HK-2 (cell line): ENCODE results near the gene CCL1.

Experiments used
- DNase-seq: peaks from one replicate; pipeline ENCODE4 v3.0.0-alpha.2; 2018; ENCODE audit not compliant: unreplicated experiment

CCL1 gene

DNA sequence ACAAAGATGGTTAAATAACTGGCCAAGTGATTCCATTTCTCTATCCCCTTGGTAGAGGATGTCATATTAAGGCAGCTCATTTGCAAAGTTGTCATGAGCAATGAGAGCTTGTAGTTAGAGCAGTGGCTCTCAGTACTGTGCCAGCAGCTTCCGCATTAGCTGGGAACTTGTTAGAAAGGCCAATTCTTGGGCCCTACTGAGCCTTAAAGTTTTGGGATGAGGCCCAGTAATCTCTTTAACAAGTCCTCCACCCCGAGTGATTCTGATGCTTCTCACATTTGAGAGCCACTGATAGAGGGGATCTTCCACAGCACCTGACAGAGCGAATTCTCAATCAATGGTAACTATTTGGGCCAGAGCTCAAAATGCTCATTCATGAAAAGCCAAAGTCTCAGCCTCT is 20.2 kb upstream of the CCL1 start:
- DNase-seq: no peak

GRCh38 chr17:34382621-34383124 is 19.6 kb upstream of the CCL1 start:
- DNase-seq: no peak

DNA sequence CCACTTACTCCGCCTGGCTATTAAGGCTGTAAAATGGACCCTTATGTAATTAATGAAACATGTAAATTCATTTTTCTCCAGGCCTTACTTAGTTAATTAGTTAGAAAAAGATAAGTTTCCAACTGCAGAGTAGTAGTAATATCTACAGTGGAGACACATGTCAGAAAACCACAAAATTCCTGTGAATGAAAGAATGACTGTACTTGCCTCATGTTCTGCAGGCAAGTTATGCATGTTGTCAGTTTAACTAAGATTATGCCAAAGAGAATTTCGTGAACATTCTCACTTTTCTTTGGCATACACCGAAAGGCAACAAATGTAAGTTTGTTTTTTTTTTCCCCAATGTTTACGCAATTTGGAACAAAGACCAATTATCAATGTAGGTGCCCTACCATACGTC is 16.8 kb upstream of the CCL1 start:
- no peak for DNase-seq

DNA sequence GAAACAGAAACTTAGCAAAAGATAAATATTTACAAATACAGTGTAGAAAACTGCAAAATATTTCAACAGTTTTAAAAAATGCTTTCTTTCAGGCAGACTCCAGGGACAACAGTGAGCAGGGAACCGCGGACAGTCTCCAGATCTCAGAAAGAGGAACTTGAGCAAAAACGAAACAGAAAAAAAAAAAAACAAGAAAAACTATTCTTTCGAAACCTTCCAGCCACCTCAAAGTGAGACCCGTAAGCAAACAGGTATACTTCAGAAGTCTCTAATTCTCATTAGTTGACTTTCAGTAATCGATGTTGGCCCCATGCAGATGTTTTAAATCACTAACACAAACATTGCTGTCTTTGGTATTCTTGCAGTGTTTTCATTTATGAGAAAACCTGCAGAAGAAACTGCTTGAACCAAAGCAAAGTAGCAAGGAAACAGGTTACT is 15.7 kb upstream of the CCL1 start:
- DNase-seq: no peak

DNA sequence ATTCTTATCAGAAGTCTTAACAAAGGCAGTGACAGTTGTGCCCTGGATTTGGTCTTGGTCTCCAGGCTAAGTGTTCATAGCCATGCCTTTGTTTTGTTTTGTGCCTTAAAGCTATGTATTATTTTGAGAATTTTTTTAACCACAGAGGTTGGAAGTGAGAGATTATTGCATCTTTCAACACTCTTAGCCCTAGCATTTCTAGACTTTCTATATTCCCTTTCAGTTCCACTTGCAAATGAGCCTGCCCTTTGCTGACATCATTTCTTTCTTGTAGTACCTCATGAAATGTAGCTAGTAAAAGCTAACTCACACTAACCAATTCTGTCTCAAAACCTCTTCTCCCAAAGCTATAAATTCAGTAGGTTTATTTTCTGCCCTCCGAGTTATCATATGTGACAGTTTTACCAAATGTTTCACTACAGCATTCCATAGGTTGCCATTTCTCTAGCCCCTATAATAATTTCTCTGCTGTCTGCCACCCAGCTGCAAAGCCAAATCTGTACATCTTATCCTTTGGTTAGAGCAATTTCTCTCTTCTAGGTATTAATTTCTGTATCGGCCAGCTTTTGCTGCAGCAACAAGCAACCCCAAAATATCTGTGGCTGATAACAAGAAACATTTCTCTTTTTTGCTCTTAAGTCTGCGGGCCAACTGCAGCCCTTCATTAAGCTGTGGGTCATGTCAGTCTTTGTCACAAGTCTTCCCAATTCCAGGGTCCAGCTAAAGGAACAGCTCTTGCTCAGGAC is 14.2 kb upstream of the CCL1 start:
- DNase-seq: no peak

- no peak for DNase-seq
Measured at GRCh38 chr17:34375426-34375997, 12.5 kb upstream of the CCL1 start.

DNA sequence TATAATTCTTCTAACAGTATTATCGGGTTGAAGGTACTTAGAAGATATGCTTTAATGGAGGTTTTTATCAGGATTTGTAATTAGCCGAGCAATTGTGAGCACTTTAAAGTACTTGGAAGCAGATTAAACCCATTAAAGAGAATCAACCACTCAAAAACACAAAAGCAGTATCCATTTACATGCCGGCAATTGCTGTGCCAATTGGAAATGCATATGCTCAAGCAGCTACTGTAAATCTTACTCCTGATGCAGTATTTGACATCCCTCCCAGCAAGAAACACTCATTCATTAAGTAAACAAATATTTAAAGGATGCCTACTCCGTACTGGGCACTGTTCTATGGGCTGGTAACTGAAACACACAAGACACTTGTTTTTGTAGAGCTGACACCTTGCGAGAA is 11.4 kb upstream of the CCL1 start:
- no peak for DNase-seq

DNA sequence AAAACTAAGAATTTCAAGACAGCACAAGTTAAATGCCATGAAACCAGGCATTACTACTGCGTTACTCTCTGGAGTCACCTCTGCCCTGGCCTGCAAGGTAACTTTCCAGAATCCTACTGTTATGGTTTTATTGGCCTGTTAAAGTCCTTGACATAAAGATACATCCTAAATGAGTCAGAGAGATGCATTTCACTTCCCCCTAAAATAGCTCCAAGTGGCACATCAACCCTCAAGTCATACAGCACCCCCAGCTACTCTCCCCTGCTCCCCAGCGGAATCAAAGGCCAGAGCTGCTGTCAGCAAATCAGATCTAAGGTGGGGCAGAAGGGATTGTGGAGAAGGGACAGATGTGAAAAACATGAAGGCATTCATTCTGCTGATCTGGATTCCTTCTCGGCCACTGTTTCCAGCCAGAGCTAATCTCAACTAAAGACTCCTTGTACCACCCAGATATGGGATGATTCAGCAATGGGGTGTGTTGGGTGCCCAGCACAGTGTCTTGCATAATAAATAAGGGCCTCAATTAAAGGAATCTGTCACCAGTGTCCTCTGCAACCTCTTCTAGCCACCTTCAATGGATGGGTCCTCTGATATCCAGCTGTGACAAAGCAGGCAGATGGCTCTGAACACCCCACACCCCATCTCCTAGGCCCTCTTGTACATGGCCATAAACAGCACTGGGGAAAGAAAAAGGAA is 8.5 kb upstream of the CCL1 start:
- DNase-seq: no peak

DNA sequence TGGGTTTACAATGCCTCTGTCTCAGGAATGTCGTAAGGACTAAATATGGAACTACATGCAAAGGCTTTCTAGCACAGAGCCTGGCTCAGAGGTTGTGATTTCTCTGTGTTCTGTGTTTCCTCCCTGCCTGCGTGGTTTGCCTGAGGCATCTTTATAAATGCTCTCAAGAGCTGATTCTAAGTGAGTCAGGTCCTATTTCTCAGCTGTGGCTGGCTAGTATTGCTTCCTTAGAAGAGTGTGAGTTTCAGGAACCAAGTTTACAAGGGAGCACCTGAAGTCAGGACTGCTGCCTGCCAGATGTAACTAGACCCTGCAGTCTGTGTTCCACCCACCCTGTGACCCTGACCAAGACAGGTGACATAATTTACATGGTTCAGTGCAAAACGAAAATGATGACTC is 8.0 kb upstream of the CCL1 start:
- no peak for DNase-seq

DNA sequence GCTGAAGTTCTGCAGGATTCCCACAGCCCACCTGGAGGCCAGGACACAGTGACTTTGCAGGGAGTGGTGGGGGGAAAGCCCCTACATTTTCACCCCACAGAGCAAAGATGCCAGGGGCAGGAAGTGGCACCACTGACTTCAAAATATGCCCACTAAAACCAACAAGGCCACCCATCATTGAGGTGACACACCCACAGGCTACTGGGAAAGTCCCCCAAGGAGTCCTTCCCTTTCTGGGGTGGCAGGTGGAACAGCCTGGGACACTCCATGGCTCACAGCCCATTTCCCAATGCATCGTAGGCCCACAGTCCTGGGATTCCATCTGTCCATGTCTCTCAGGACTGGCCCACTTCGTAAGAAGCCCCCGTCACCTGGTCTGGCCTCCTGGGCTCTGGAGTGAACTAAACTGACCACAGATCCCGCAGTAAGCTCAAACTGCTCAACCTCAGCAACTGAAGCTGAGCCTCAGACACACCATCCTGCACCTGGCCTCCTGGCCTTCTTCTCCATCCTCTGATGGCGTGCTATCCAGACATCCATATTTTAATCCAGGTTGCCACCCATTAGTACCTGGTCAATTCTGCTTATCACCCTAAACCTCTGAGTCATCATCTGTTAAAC is 7.5 kb upstream of the CCL1 start:
- DNase-seq: no peak

- no peak for DNase-seq
Measured at GRCh38 chr17:34369571-34369970, 6.5 kb upstream of the CCL1 start.

DNA sequence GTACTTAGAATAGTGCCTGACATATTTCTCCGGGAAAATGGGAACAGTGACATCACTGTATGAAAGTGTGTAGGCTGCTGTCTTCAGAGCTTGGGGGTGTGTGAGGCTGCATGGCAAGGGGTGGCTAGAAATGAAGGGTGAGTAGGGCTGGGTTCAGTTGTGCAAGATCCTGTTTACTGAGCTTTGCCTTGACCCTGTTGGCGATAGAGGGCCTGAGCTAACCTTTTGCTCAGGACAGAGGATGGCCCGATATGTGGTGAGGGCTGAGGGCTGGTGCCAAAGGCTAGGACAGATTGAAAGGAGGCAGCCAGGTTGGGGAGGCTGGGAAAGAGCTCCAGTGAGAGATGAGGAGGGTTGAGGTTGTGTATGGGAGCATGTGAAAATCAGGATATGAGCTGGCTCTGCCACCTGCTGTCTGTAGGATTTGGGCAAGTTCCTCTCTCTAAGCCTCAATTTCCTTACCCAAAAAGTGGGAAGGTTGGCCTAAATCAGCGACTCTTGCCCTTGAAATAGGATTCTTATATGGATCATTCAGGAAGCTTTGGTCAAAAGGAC is 6.0 kb upstream of the CCL1 start:
- DNase-seq: no peak

DNA sequence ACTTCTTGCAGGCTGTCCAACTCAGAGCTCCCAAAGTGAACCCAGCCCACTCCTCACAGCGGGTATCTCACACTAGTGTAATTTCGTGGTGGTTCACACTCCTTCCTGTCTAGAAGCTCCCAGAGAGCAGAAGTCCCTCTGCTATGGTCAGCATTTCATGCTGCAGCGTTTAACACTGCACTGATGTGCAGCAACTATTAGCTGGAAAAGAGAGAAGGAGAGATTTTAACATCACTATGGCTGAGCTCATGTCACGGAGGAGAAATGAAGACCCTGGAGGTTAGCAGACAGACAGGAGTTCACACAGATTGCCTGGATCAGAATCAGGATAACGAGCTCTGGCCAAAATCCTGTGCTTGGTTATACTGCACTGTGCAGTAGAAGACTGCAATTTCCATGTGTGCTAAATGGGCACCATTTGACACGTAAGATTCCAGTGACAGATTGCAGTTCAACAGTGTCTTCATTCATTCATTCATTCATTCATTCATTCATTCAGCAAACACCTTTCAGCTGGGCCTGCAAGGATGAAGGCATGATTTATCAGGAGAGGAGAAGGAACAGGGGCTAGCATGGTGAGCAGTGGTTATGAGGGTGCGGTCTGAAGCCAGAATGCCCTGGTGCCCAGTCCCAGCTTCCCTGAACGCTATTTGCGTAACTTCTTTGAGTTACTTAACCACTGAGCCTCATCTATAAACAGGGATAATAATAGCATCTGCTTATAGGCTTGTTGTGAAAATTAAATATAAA is 5.3 kb upstream of the CCL1 start:
- no peak for DNase-seq

DNA sequence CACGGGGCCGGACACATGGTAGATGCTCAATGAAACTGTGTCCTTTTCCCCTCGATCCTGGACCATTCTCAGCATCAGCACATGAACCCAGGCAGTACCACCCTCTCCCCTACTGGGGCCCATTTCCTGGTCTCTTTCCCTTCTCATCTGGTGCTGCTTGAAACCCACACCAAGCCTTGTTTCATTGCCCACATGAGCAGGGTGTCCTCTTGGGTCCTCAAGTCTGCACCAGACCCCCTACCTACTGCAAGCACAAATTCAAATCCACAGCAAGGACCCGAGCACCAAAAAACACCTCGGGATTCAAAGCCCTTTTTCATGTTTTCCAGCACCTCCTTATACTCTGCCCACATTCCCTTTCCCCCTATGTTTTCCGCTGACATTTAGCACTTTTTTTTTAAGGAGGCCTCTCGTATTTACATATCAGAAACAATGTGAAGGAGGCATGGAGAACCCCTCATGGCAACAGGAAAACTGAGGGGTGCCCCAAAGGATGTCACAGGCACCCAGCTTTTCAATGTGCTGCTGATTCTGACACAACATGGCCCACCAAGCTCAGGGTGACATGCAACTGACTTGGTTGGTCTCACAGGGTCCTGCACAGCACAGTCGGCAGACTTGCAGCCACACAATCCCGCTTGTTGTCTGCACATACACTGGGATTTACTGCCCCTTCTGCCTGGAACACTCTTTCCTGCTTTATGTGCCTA is 4.6 kb upstream of the CCL1 start:
- no peak for DNase-seq

DNA sequence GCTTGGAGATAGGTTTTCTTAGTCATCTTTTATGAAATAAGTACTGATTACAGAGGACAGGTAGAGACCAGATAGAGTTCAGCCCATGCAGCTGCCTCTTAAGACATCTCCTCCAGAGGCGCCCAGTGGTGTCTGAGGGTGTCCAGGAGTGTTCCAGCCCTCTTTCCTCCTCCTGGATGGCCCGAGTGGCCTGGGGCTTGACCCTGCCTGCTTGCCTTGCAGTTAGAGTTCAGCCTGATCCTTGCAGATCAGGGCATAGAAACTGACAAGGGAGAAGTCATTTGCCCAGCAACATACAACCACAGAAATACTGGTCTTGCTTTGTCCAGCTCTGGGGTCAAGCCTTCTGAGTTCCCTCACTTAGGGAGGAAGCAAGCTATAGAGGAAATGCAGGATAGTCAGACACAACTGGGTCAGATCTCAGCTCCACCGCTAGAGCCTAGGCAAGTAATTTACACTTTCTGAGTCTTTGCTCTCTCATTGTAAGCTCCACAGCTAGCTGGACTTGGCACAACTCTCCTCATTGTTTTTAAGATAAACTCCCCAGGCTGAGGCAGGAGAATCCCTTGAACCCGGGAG is 3.6 kb upstream of the CCL1 start:
- DNase-seq: no peak

DNA sequence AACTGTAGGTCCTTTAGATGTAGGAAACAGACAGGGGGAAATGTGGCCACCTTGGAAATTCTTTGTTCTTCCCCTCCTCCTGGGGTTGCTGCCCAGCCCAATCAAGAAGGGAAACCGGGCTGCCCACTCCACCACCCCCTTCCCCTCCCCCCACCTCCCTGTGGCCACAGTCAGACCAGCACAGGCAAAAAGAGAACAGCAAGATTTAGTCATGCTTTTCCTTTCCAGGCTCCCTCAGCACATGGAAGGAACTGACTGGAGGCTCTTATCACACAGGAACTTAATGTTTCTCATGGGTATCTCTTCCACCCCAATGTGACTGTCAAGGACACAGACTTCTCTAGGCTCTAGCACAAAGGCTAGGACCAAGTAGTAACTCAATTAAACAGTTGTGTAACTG is 3.0 kb upstream of the CCL1 start:
- no peak for DNase-seq

DNA sequence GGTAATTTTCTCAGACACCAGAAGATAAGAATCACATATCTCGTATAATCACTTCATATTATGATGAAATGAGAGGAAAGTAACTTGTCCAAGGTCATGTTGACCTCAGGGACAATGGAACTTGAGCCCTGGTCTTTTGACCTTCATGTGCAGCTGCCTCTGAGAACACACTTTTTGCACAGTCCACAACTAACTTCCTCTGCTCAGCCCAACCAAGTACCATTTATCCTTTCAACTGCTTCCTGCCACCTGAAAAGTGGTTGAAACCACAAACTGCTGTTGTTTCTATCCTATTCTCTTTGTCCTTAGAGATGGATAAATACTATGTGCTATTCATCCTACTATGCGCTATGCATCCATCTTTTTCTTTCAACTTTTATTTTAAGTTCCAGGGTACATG is 2.3 kb upstream of the CCL1 start:
- DNase-seq: no peak

- no peak for DNase-seq
Measured at GRCh38 chr17:34364751-34365150, 1.7 kb upstream of the CCL1 start.

GRCh38 chr17:34361478-34362061 is 1.5 kb downstream of the CCL1 start:
- peak; percentile 76 for DNase-seq

DNA sequence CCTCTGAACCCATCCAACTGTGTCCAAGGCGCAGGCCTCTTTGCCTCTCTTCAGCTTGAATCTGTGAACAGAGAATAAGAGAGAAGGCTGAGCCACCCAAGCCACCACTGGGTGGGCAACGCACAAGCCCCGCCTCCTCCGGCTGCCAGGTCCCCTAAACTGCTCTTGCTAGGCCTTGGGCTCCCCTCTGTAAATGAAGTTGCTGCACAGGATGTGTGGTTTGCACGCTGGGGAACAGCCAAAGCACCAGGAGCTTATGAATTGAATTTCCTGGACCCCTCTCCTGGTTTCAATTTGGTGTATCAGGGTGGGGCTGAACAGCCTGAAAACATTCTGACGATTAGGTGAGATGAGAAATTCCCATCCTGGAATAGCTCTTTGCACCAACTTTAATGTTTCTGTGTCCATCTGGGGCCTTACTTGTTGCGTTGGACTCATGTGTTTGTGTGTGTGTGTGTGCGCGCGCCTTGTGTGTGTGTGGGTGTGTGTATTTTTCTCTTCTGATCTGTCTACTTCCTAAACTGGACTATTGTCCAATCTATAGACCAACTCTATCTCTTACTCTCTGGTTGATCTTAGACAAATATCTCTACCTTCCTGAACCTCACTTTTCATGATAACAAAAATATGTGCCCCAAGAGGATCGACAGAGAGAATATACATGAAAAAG is 2.3 kb downstream of the CCL1 start:
- no peak for DNase-seq
